Measurements from ENCODE around the gene MEIS1. TPM values are rescaled to one million over a fixed set of nuclear protein-coding genes. Genes with fewer than 3 reads are reported as not detected.

Gene MEIS1
- total and polyA plus RNA-seq, 4 experiments from 2014 or later, result not detected

- Histone ChIP-seq H3K9me3 (ENCODE audit: control insufficient read depth in 1 of 2, low read length in 2 of 2) (no peaks in the 10 kb centered on the region), H3K27ac (ENCODE audit: low read depth, low read length) (no peak overlapping the region), H3K4me3 (ENCODE audit: low read length in 2 of 2) (no peak overlapping the region), H3K27me3 (ENCODE audit: insufficient read depth, low read length) (no peaks in the 10 kb centered on the region), H3K36me3 (ENCODE audit: insufficient read depth, low read length) (no peaks in the 10 kb centered on the region), H3K4me1 (ENCODE audit: insufficient read depth, low read length) (no peaks in the 10 kb centered on the region)
- Mint-ChIP-seq H3K36me3 (no peaks in the 10 kb centered on the region), H3K27me3 (peaks cover 0 to 7% of the 10 kb centered on the region in 2 donors), H3K9me3 (peaks cover 0 to 6% (median 0%) of the 10 kb centered on the region in 8 donors), H3K4me1 (no peaks in the 10 kb centered on the region), H3K27ac (peak overlapping the region in 1 of 7 donors; percentile 61), H3K4me3 (no peak overlapping the region)
- ChIA-PET CTCF (ENCODE audit: partially characterized antibody) (no interaction called here), POLR2A (ENCODE audit: partially characterized antibody) (no interaction called here)
- intact Hi-C loops (cut with micrococcal nuclease), result no loop called here
- DNase-seq, result no peak
Measured at GRCh38 chr2:66561645-66562303, 126.8 kb downstream of the MEIS1 start.

GRCh38 chr2:66562304-66562685 lies 127.4 kb downstream of the MEIS1 start:
- Histone ChIP-seq H3K36me3 (ENCODE audit: insufficient read depth, low read length) (no peaks in the 10 kb centered on the region), H3K27ac (ENCODE audit: low read depth, low read length) (no peak overlapping the region), H3K27me3 (ENCODE audit: insufficient read depth, low read length) (no peaks in the 10 kb centered on the region), H3K4me1 (ENCODE audit: insufficient read depth, low read length) (no peaks in the 10 kb centered on the region), H3K9me3 (ENCODE audit: control insufficient read depth in 1 of 2, low read length in 2 of 2) (no peaks in the 10 kb centered on the region), H3K4me3 (ENCODE audit: low read length in 2 of 2) (no peak overlapping the region)
- Mint-ChIP-seq H3K27me3 (peaks cover 0 to 5% of the 10 kb centered on the region in 2 donors), H3K4me1 (no peaks in the 10 kb centered on the region), H3K9me3 (peaks cover 0 to 5% (median 0%) of the 10 kb centered on the region in 8 donors), H3K4me3 (no peak overlapping the region), H3K27ac (no peak overlapping the region), H3K36me3 (no peaks in the 10 kb centered on the region)
- intact Hi-C loops (cut with micrococcal nuclease), result no loop called here
- DNase-seq, result no peak
- POLR2A ChIA-PET (ENCODE audit: partially characterized antibody), result no interaction called here
- CTCF ChIA-PET (ENCODE audit: partially characterized antibody), result no interaction called here

- Histone ChIP-seq H3K27ac (ENCODE audit: low read depth, low read length) (no peak overlapping the region), H3K36me3 (ENCODE audit: insufficient read depth, low read length) (no peaks in the 10 kb centered on the region), H3K27me3 (ENCODE audit: insufficient read depth, low read length) (no peaks in the 10 kb centered on the region), H3K9me3 (ENCODE audit: control insufficient read depth in 1 of 2, low read length in 2 of 2) (no peaks in the 10 kb centered on the region), H3K4me3 (ENCODE audit: low read length in 2 of 2) (no peak overlapping the region), H3K4me1 (ENCODE audit: insufficient read depth, low read length) (no peaks in the 10 kb centered on the region)
- no peaks in the 10 kb centered on the region for H3K36me3 Mint-ChIP-seq
- CTCF ChIA-PET (ENCODE audit: partially characterized antibody), result no interaction called here
- no peak for DNase-seq
- no peak overlapping the region for H3K27ac Mint-ChIP-seq
- no peak overlapping the region for H3K4me3 Mint-ChIP-seq
- no peaks in the 10 kb centered on the region for H3K4me1 Mint-ChIP-seq
- intact Hi-C loops (cut with micrococcal nuclease), result no loop called here
- peaks cover 0 to under 1% of the 10 kb centered on the region in 2 donors for H3K27me3 Mint-ChIP-seq
- peaks cover 0 to 5% (median 0%) of the 10 kb centered on the region in 8 donors for H3K9me3 Mint-ChIP-seq
- POLR2A ChIA-PET (ENCODE audit: partially characterized antibody), result no interaction called here
Measured at GRCh38 chr2:66563473-66563872, 128.5 kb downstream of the MEIS1 start.

DNA sequence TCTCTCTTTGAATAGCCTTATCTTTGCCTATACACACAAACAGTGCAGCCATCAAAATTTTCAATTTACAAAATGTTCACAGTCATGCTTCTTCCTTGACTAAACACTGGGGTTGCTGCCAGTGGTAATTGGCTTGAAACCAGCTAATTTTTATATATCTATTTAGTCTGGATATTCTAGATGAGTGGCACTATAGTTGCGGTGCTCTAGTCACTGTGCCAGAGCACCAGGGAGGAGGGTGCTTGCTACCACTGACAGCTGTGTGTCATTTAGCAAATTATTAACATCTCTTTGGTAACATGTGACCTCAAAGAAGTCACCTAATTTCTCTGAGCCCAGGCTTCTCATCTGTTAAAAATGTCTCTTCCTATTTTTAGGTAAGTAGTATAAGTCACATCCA lies 130.4 kb downstream of the MEIS1 start:
- Mint-ChIP-seq H3K4me3 (no peak overlapping the region), H3K4me1 (no peaks in the 10 kb centered on the region), H3K36me3 (no peaks in the 10 kb centered on the region), H3K27me3 (peaks cover 0 to 5% of the 10 kb centered on the region in 2 donors), H3K27ac (no peak overlapping the region), H3K9me3 (peaks cover 0 to 5% (median 0%) of the 10 kb centered on the region in 8 donors)
- POLR2A ChIA-PET (ENCODE audit: partially characterized antibody), result no interaction called here
- intact Hi-C loops (cut with micrococcal nuclease), result no loop called here
- Histone ChIP-seq H3K4me3 (ENCODE audit: low read length in 2 of 2) (no peak overlapping the region), H3K27ac (ENCODE audit: low read depth, low read length) (no peak overlapping the region), H3K27me3 (ENCODE audit: insufficient read depth, low read length) (no peaks in the 10 kb centered on the region), H3K4me1 (ENCODE audit: insufficient read depth, low read length) (no peaks in the 10 kb centered on the region), H3K36me3 (ENCODE audit: insufficient read depth, low read length) (no peaks in the 10 kb centered on the region), H3K9me3 (ENCODE audit: control insufficient read depth in 1 of 2, low read length in 2 of 2) (no peaks in the 10 kb centered on the region)
- DNase-seq, result no peak
- CTCF ChIA-PET (ENCODE audit: partially characterized antibody), result no interaction called here

GRCh38 chr2:66566726-66567399 lies 131.9 kb downstream of the MEIS1 start:
- intact Hi-C loops (cut with micrococcal nuclease), result no loop called here
- H3K9me3 Mint-ChIP-seq, result peaks cover 0 to 2% (median 0%) of the 10 kb centered on the region in 8 donors

GRCh38 chr2:66567729-66568128 lies 132.8 kb downstream of the MEIS1 start:
- H3K4me1 Mint-ChIP-seq, result no peaks in the 10 kb centered on the region
- no peaks in the 10 kb centered on the region for H3K36me3 ChIP-seq (ENCODE audit: insufficient read depth, low read length)
- intact Hi-C loops (cut with micrococcal nuclease), result no loop called here
- no peaks in the 10 kb centered on the region for H3K4me1 ChIP-seq (ENCODE audit: insufficient read depth, low read length)
- ChIA-PET CTCF (ENCODE audit: partially characterized antibody) (no interaction called here), POLR2A (ENCODE audit: partially characterized antibody) (no interaction called here)
- H3K4me3 Mint-ChIP-seq, result no peak overlapping the region
- H3K9me3 ChIP-seq (ENCODE audit: control insufficient read depth in 1 of 2, low read length in 2 of 2), result no peaks in the 10 kb centered on the region
- no peak overlapping the region for H3K27ac Mint-ChIP-seq
- no peak overlapping the region for H3K4me3 ChIP-seq (ENCODE audit: low read length in 2 of 2)
- H3K36me3 Mint-ChIP-seq, result no peaks in the 10 kb centered on the region
- no peaks in the 10 kb centered on the region for H3K27me3 ChIP-seq (ENCODE audit: insufficient read depth, low read length)
- peaks cover 5 to 6% of the 10 kb centered on the region in 2 donors for H3K27me3 Mint-ChIP-seq
- H3K27ac ChIP-seq (ENCODE audit: low read depth, low read length), result no peak overlapping the region
- peaks cover 0 to 2% (median 0%) of the 10 kb centered on the region in 8 donors for H3K9me3 Mint-ChIP-seq
- no peak for DNase-seq

More at GRCh38 chr2:66566726-66567399, 131.9 kb downstream of the MEIS1 start:
- no peaks in the 10 kb centered on the region for H3K36me3 ChIP-seq (ENCODE audit: insufficient read depth, low read length)
- ChIA-PET CTCF (ENCODE audit: partially characterized antibody) (no interaction called here), POLR2A (ENCODE audit: partially characterized antibody) (no interaction called here)
- H3K4me3 ChIP-seq (ENCODE audit: low read length in 2 of 2), result no peak overlapping the region
- Mint-ChIP-seq H3K4me3 (no peak overlapping the region), H3K4me1 (no peaks in the 10 kb centered on the region), H3K36me3 (no peaks in the 10 kb centered on the region), H3K27ac (no peak overlapping the region), H3K27me3 (peaks cover 3 to 5% of the 10 kb centered on the region in 2 donors)
- H3K9me3 ChIP-seq (ENCODE audit: control insufficient read depth in 1 of 2, low read length in 2 of 2), result no peaks in the 10 kb centered on the region
- H3K27ac ChIP-seq (ENCODE audit: low read depth, low read length), result no peak overlapping the region
- H3K27me3 ChIP-seq (ENCODE audit: insufficient read depth, low read length), result no peaks in the 10 kb centered on the region
- H3K4me1 ChIP-seq (ENCODE audit: insufficient read depth, low read length), result no peaks in the 10 kb centered on the region
- no peak for DNase-seq

DNA sequence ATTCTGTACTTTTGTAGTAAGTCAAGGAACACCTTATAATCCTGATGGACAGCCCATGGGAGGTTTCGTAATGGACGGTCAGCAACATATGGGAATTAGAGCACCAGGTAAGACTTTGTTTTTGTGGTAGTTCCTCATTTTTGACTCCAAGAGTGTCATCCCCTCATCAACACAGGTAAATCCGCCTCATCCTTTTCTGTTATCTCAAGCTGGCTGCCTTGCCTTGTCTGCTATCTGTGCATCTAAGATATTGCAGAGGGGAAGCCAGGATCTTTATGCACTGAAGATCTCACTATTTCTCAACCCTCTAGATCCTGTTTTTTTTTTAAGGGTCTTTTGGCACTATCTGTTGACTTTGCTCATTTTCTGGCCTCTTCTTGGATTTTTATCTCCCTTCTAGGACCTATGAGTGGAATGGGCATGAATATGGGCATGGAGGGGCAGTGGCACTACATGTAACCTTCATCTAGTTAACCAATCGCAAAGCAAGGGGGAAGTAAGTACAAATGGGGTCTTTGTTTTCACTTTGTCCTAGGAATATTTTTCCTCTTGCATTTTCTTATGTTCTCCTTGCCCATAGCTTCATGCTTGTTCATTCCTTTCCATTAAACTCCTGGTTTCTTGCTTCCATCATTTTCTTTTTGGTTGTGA lies 133.8 kb downstream of the MEIS1 start:
- POLR2A ChIA-PET (ENCODE audit: partially characterized antibody), result no interaction called here
- H3K4me3 Mint-ChIP-seq, result no peak overlapping the region
- H3K4me3 ChIP-seq (ENCODE audit: low read length in 2 of 2), result no peak overlapping the region
- H3K9me3 Mint-ChIP-seq, result peaks cover 0 to 3% (median 0%) of the 10 kb centered on the region in 8 donors
- H3K27me3 ChIP-seq (ENCODE audit: insufficient read depth, low read length), result no peaks in the 10 kb centered on the region
- H3K27ac ChIP-seq (ENCODE audit: low read depth, low read length), result no peak overlapping the region
- no peaks in the 10 kb centered on the region for H3K36me3 Mint-ChIP-seq
- CTCF ChIA-PET (ENCODE audit: partially characterized antibody), result no interaction called here
- no peak overlapping the region for H3K27ac Mint-ChIP-seq
- no peaks in the 10 kb centered on the region for H3K36me3 ChIP-seq (ENCODE audit: insufficient read depth, low read length)
- peaks cover 5 to 9% of the 10 kb centered on the region in 2 donors for H3K27me3 Mint-ChIP-seq
- H3K9me3 ChIP-seq (ENCODE audit: control insufficient read depth in 1 of 2, low read length in 2 of 2), result no peaks in the 10 kb centered on the region
- intact Hi-C loops (cut with micrococcal nuclease), result no loop called here
- H3K4me1 Mint-ChIP-seq, result no peaks in the 10 kb centered on the region
- DNase-seq, result no peak
- no peaks in the 10 kb centered on the region for H3K4me1 ChIP-seq (ENCODE audit: insufficient read depth, low read length)
